ENCODE measurements around the gene TM4SF1.

- TF ChIP-seq EZH2 (IDR thresholded peaks at IDR 0.05; ENCODE audit: low read length, unreplicated experiment) (no peak), CTCF (conservative IDR thresholded peaks at IDR 0.05; ENCODE audit: low read depth, low read length) (no peak)
Observed at GRCh38 chr3:149336925-149337324, 40.5 kb downstream of the TM4SF1 start.

All from PC-3 (cell line).